IMR-90 (cell line): ENCODE results near the gene GABBR2. TPM values are rescaled to one million over a fixed set of nuclear protein-coding genes. Genes with fewer than 3 reads are reported as not detected.

Experiments used
- ATAC-seq: fragments of 200-7000 bp; cut with Tn5 transposase; 2 replicates; pipeline ENCODE4 v1.9.1; 2020; ENCODE audit warnings: low read depth, mild to moderate bottlenecking, moderate library complexity
- BruUV-seq: library from RNA; stranded (reverse); fragments of 400-500 nt; replicated peaks from 2 replicates; lab custom pipeline; 2021; lab: Mats Ljungman, UMichigan
- CTCF ChIA-PET: fragments of 300-600 bp; formaldehyde crosslinking; extraction: SDS; loops from one replicate; lab custom pipeline; 2021; ENCODE audit warnings: antibody characterized with exemption; lab: Yijun Ruan, JAX
- POLR2A ChIA-PET: fragments of 300-600 bp; sonication (Branson Sonifier 250); formaldehyde crosslinking; loops from one replicate; lab custom pipeline; 2022; ENCODE audit warnings: antibody characterized with exemption; ENCODE audit not compliant: unreplicated experiment; lab: Charles Lee
- DNase-seq: peaks from one replicate; pipeline ENCODE4 v3.0.0; 2013
- H2AFZ ChIP-seq: replicated peaks from 2 replicates; pipeline ENCODE3; 2013; ENCODE audit warnings: low read length, mild to moderate bottlenecking; ENCODE audit not compliant: poor library complexity
- H2AK5ac ChIP-seq: 2 replicates; pipeline ENCODE4 v1.6.1; 2013; ENCODE audit warnings: low read depth, low read length, inconsistent platforms
- H2AK9ac ChIP-seq: replicated peaks from 2 replicates; pipeline ENCODE3; 2013; ENCODE audit warnings: mild to moderate bottlenecking, low read depth, low read length, moderate library complexity; ENCODE audit not compliant: poor library complexity
- H2BK120ac ChIP-seq: 2 replicates; pipeline ENCODE4 v1.6.1; 2013; ENCODE audit warnings: low read depth, low read length, inconsistent platforms
- H2BK15ac ChIP-seq: 3 replicates; pipeline ENCODE4 v1.6.1; 2013; ENCODE audit warnings: low read depth, low read length, inconsistent platforms
- H2BK20ac ChIP-seq: 2 replicates; pipeline ENCODE4 v1.6.1; 2013; ENCODE audit warnings: low read depth, mild to moderate bottlenecking, inconsistent platforms, low read length, moderate library complexity
- H2BK5ac ChIP-seq: 2 replicates; pipeline ENCODE4 v1.6.1; 2013; ENCODE audit warnings: mild to moderate bottlenecking, low read depth, low read length, inconsistent platforms; ENCODE audit not compliant: poor library complexity, severe bottlenecking
- H3K14ac ChIP-seq: replicated peaks from 2 replicates; pipeline ENCODE4 v1.6.1; 2013; ENCODE audit warnings: low read depth, low read length, inconsistent platforms
- H3K18ac ChIP-seq: 2 replicates; pipeline ENCODE4 v1.6.1; 2013; ENCODE audit warnings: low read depth, low read length, control low read depth
- H3K23ac ChIP-seq: 2 replicates; pipeline ENCODE4 v1.6.1; 2013; ENCODE audit warnings: low read depth, low read length, inconsistent platforms
- H3K27ac ChIP-seq: 2 replicates; pipeline ENCODE4 v1.5.1; 2013; ENCODE audit warnings: mild to moderate bottlenecking, control low read depth, low read length; ENCODE audit not compliant: insufficient read depth
- H3K27me3 ChIP-seq: 2 replicates; pipeline ENCODE4 v1.6.1; 2013; ENCODE audit warnings: low read length; ENCODE audit not compliant: control insufficient read depth, insufficient read depth
- H3K36me3 ChIP-seq: 2 replicates; pipeline ENCODE4 v1.6.1; 2013; ENCODE audit warnings: low read length, mixed read lengths; ENCODE audit not compliant: control insufficient read depth, insufficient read depth
- H3K4ac ChIP-seq: 2 replicates; pipeline ENCODE4 v1.6.1; 2013; ENCODE audit warnings: low read depth, low read length, inconsistent platforms
- H3K4me1 ChIP-seq: 2 replicates; pipeline ENCODE4 v1.6.1; 2013; ENCODE audit warnings: low read length, mixed read lengths; ENCODE audit not compliant: control insufficient read depth, insufficient read depth
- H3K4me2 ChIP-seq: 2 replicates; pipeline ENCODE4 v1.6.1; 2013; ENCODE audit warnings: low read depth, mild to moderate bottlenecking, control low read depth, low read length, moderate library complexity
- H3K4me3 ChIP-seq: 2 replicates; pipeline ENCODE4 v1.5.1; 2013; ENCODE audit warnings: low read depth, mild to moderate bottlenecking, control low read depth, low read length, moderate library complexity; ENCODE audit not compliant: insufficient read depth
- H3K56ac ChIP-seq: 2 replicates; pipeline ENCODE4 v1.6.1; 2013; ENCODE audit warnings: low read length, inconsistent platforms; ENCODE audit not compliant: insufficient read depth; ENCODE audit errors: extremely low read depth
- H3K79me1 ChIP-seq, 2 experiments: 2 replicates each; pipeline ENCODE4 v1.6.1; 2013; ENCODE audit warnings: low read length in 2 of 2, inconsistent platforms in 1 of 2, low read depth in 1 of 2
- H3K9ac ChIP-seq: 2 replicates; pipeline ENCODE4 v1.6.1; 2013; ENCODE audit warnings: low read depth, low read length, control low read depth
- H3K9me1 ChIP-seq: 2 replicates; pipeline ENCODE4 v1.6.1; 2013; ENCODE audit warnings: low read length, inconsistent platforms; ENCODE audit not compliant: insufficient read depth
- H3K9me3 ChIP-seq: 2 replicates; pipeline ENCODE4 v1.6.1; 2013; ENCODE audit warnings: low read length; ENCODE audit not compliant: control insufficient read depth, insufficient read depth
- H4K20me1 ChIP-seq: 2 replicates; pipeline ENCODE4 v1.6.1; 2013; ENCODE audit warnings: low read length, inconsistent platforms; ENCODE audit not compliant: insufficient read depth
- H4K5ac ChIP-seq: 2 replicates; pipeline ENCODE4 v1.6.1; 2013; ENCODE audit warnings: mild to moderate bottlenecking, low read depth, low read length, control low read depth
- H4K8ac ChIP-seq, 2 experiments: 2 replicates each; pipeline ENCODE4 v1.6.1; 2013; ENCODE audit warnings: low read depth in 2 of 2, low read length in 2 of 2, control low read depth in 1 of 2, inconsistent platforms in 1 of 2
- H4K91ac ChIP-seq: 2 replicates; pipeline ENCODE4 v1.6.1; 2013; ENCODE audit warnings: low read depth, low read length, inconsistent platforms; ENCODE audit not compliant: insufficient read depth
- BHLHE40 ChIP-seq: fragments of 150-350 bp; IDR thresholded peaks from 2 replicates; pipeline ENCODE4 v1.6.1; 2016; ENCODE audit warnings: mild to moderate bottlenecking, low read depth, low read length
- CEBPB ChIP-seq: IDR thresholded peaks from 2 replicates; pipeline ENCODE4 v1.6.1; 2012; ENCODE audit warnings: low read depth, low read length, improper control_type of control experiment
- CHD1 ChIP-seq: IDR thresholded peaks from 2 replicates; pipeline ENCODE4 v1.6.1; 2012; ENCODE audit warnings: low read depth, low read length, improper control_type of control experiment
- FOS ChIP-seq: fragments of 150-350 bp; IDR thresholded peaks from 2 replicates; pipeline ENCODE4 v1.6.1; 2016; ENCODE audit warnings: low read depth, low read length
- MAFK ChIP-seq: IDR thresholded peaks from 2 replicates; pipeline ENCODE4 v1.6.1; 2012; ENCODE audit warnings: low read depth, low read length, improper control_type of control experiment
- MAZ ChIP-seq: IDR thresholded peaks from 2 replicates; pipeline ENCODE4 v1.6.1; 2012; ENCODE audit warnings: low read depth, mild to moderate bottlenecking, low read length, improper control_type of control experiment, moderate library complexity, borderline replicate concordance
- MXI1 ChIP-seq: IDR thresholded peaks from 2 replicates; pipeline ENCODE4 v1.6.1; 2012; ENCODE audit warnings: low read depth, mild to moderate bottlenecking, low read length, moderate library complexity, borderline replicate concordance
- POLR2A ChIP-seq: IDR thresholded peaks from 2 replicates; pipeline ENCODE4 v1.6.1; 2012; ENCODE audit warnings: mild to moderate bottlenecking, low read depth, low read length
- RAD21 ChIP-seq: IDR thresholded peaks from 2 replicates; pipeline ENCODE4 v1.6.1; 2012; ENCODE audit warnings: low read length, improper control_type of control experiment
- RCOR1 ChIP-seq: IDR thresholded peaks from 2 replicates; pipeline ENCODE4 v1.6.1; 2012; ENCODE audit warnings: mild to moderate bottlenecking, low read length, improper control_type of control experiment; ENCODE audit not compliant: insufficient replicate concordance
- SMC3 ChIP-seq: fragments of 150-350 bp; IDR thresholded peaks from 2 replicates; pipeline ENCODE4 v1.6.1; 2016; ENCODE audit warnings: low read depth, mild to moderate bottlenecking, antibody characterized with exemption, low read length, moderate library complexity
- USF2 ChIP-seq: fragments of 150-350 bp; IDR thresholded peaks from 2 replicates; pipeline ENCODE4 v1.6.1; 2017; ENCODE audit warnings: mild to moderate bottlenecking, antibody characterized with exemption, low read length, low read depth
- WGBS, 2 experiments: methylation state at CpG; one replicate each; pipeline versions ENCODE4 v1.1.5 to v1.1.7; 2013; ENCODE audit warnings: missing lambda C conversion rate in 2 of 2; ENCODE audit not compliant: insufficient read length in 1 of 2; ENCODE audit errors: extremely low coverage in 2 of 2; 5-methylcytosine and 5-hydroxymethylcytosine counted together
- dilution Hi-C: fragments of 300-500 bp; cut with HindIII; formaldehyde crosslinking; loops from one replicate; pipeline ENCODE4 v1.14.3; 2018; ENCODE audit warnings: low sequenced_read_pairs; ENCODE audit not compliant: unreplicated experiment
- in situ Hi-C: fragments of 300-500 bp; cut with MboI; formaldehyde crosslinking; loops from 3 replicates; pipeline ENCODE4 v1.14.3; 2019; ENCODE audit warnings: low sequenced_read_pairs, inconsistent platforms, mixed read lengths
- intact Hi-C: fragments of 100-400 bp; cut with micrococcal nuclease; formaldehyde crosslinking; loops from 2 replicates; pipeline ENCODE4 v1.10.0; 2022
- polyA plus RNA-seq, 3 experiments: library from polyadenylated mRNA; depleted of rRNA; stranded (reverse); fragments of >200 nt; gene quantifications; 2 replicates each; pipeline ENCODE4 v1.2.3, GENCODE V29; 2012; ENCODE audit warnings: low replicate concordance in 1 of 3
- total RNA-seq: library from RNA; depleted of rRNA; stranded (reverse); fragments of >200 nt; gene quantifications from 2 replicates; pipeline ENCODE4 v1.2.3, GENCODE V29; 2012

GABBR2 gene
- total and polyA plus RNA-seq, 2 of the 4 experiments (the other 2 are of a cell fraction) = 14.2 to 20.3 TPM

- TF ChIP-seq RCOR1 (no peak), MAZ (no peak), MAFK (no peak), FOS (no peak), SMC3 (no peak), CEBPB (no peak), CHD1 (no peak), RAD21 (no peak), BHLHE40 (no peak), POLR2A (no peak), USF2 (no peak), MXI1 (no peak)
- Histone ChIP-seq H2AK9ac (no peak overlapping the region), H3K4me3 (no peak overlapping the region), H2BK20ac (peak overlapping the region; percentile 94; the same call in 1 of the 2 replicates), H3K9me3 (no peaks in the 10 kb centered on the region), H3K23ac (no peak overlapping the region), H2BK5ac (peak overlapping the region; percentile 52), H3K9ac (no peak overlapping the region), H3K79me1 (peaks cover 6 to 49% of the 10 kb centered on the region in 2 experiments; a peak in 3 of 4 replicates), H4K20me1 (no peaks in the 10 kb centered on the region), H3K4ac (peak overlapping the region; percentile 78), H2BK120ac (peak overlapping the region; percentile 74), H3K36me3 (no peaks in the 10 kb centered on the region), H3K4me2 (no peak overlapping the region), H3K4me1 (peaks cover 22% of the 10 kb centered on the region), H2AFZ (peak overlapping the region; percentile 58), H3K18ac (peak overlapping the region; percentile 11; the same call in 1 of the 2 replicates), H2AK5ac (peak overlapping the region; percentile 29; the same call in 1 of the 2 replicates), H3K9me1 (peaks cover 43% of the 10 kb centered on the region), H2BK15ac (peak overlapping the region; percentile 15; the same call in 1 of the 3 replicates), H4K91ac (peak overlapping the region; percentile 64), H4K5ac (peak overlapping the region; percentile 37; the same call in 1 of the 2 replicates), H3K27ac (no peak overlapping the region), H3K27me3 (no peaks in the 10 kb centered on the region), H3K14ac (peak overlapping the region; percentile 79), H3K56ac (no peak overlapping the region), H4K8ac (peak overlapping the region in 1 of 2 experiments; percentile 54; a peak in 2 of 4 replicates)
- ATAC-seq (no peak), DNase-seq (no peak)
- ChIA-PET POLR2A (no interaction called here), CTCF (no interaction called here)
- in situ Hi-C loops (no loop called here), intact Hi-C loops (no loop called here), dilution Hi-C loops (no loop called here)
- no TSS peak for BruUV-seq
- WGBS, 2 experiments = 86% methylated on average over 3 of the region's 7 CpGs; no CpG with 5 or more reads in 1 of the 2 experiments
These were observed 380.6 kb downstream of the GABBR2 start for GRCh38 chr9:98328141-98328540.
